Hepatocyte (in vitro differentiated cells): ENCODE measurements around the gene TBC1D20. TPM values are rescaled to one million over a fixed set of nuclear protein-coding genes. Genes with fewer than 3 reads are reported as not detected.

ENCODE experiments used
- DNase-seq: peaks from one replicate; pipeline ENCODE4 v3.0.0-alpha.2; 2016; ENCODE audit warnings: low spot score
- H2AFZ ChIP-seq: fragments of 200-600 bp; sonication (generic); 2 replicates; pipeline ENCODE4 v1.6.0; 2016; ENCODE audit warnings: antibody characterized with exemption, mild to moderate bottlenecking
- H3K27ac ChIP-seq: fragments of 200-600 bp; sonication (generic); 2 replicates; pipeline ENCODE4 v1.5.1; 2016; ENCODE audit warnings: mild to moderate bottlenecking
- H3K27me3 ChIP-seq: fragments of 200-600 bp; sonication (generic); 2 replicates; pipeline ENCODE4 v1.6.1; 2016
- H3K36me3 ChIP-seq: fragments of 200-600 bp; sonication (generic); replicated peaks from 2 replicates; pipeline ENCODE4 v1.5.1; 2016; ENCODE audit warnings: low read depth; ENCODE audit not compliant: insufficient read depth
- H3K4me1 ChIP-seq: fragments of 200-600 bp; sonication (generic); 2 replicates; pipeline ENCODE4 v1.5.1; 2016; ENCODE audit warnings: mild to moderate bottlenecking, moderate library complexity; ENCODE audit not compliant: insufficient read depth
- H3K4me2 ChIP-seq: fragments of 200-600 bp; sonication (generic); 2 replicates; pipeline ENCODE4 v1.6.0; 2016
- H3K4me3 ChIP-seq: fragments of 200-600 bp; sonication (generic); 2 replicates; pipeline ENCODE4 v1.5.1; 2016; ENCODE audit warnings: mild to moderate bottlenecking
- H3K79me2 ChIP-seq: fragments of 200-600 bp; sonication (generic); 2 replicates; pipeline ENCODE4 v1.6.0; 2017; ENCODE audit warnings: mild to moderate bottlenecking
- H3K9me2 ChIP-seq: fragments of 200-600 bp; sonication (generic); replicated peaks from 2 replicates; pipeline ENCODE4 v1.6.0; 2017; ENCODE audit warnings: mild to moderate bottlenecking; ENCODE audit not compliant: insufficient read depth
- H3K9me3 ChIP-seq: fragments of 200-600 bp; sonication (generic); 2 replicates; pipeline ENCODE4 v1.5.1; 2016; ENCODE audit warnings: low read depth, mild to moderate bottlenecking
- H4K20me1 ChIP-seq: fragments of 200-600 bp; sonication (generic); 2 replicates; pipeline ENCODE4 v1.6.0; 2016; ENCODE audit warnings: mild to moderate bottlenecking; ENCODE audit not compliant: insufficient read depth, poor library complexity, severe bottlenecking
- CTCF ChIP-seq: fragments of 200-600 bp; sonication (generic); IDR thresholded peaks from 2 replicates; pipeline ENCODE4 v1.5.1; 2016; ENCODE audit warnings: antibody characterized with exemption, mild to moderate bottlenecking; ENCODE audit not compliant: poor library complexity
- EZH2 ChIP-seq: fragments of 200-600 bp; sonication (generic); IDR thresholded peaks from 2 replicates; pipeline ENCODE4 v1.6.1; 2016; ENCODE audit warnings: antibody characterized with exemption, mild to moderate bottlenecking, borderline replicate concordance
- EZH2phosphoT487 ChIP-seq: fragments of 200-600 bp; sonication (generic); IDR thresholded peaks from one replicate; pipeline ENCODE4 v1.6.1; 2018; ENCODE audit warnings: antibody characterized with exemption, mild to moderate bottlenecking, low read depth, moderate library complexity; ENCODE audit not compliant: unreplicated experiment, severe bottlenecking
- WGBS: methylation state at CpG from one replicate; pipeline ENCODE4 v1.1.6; 2016; ENCODE audit warnings: low lambda C conversion rate; ENCODE audit errors: missing lambda C conversion rate; 5-methylcytosine and 5-hydroxymethylcytosine counted together
- polyA plus RNA-seq: library from polyadenylated mRNA; unstranded; fragments of >200 nt; fragmentation: Nextera tagmentation; extraction: Ambion mirVana; gene quantifications from 2 replicates; pipeline ENCODE4 v1.2.1, GENCODE V29; 2016
- total RNA-seq: library from RNA; depleted of rRNA; stranded (reverse); fragments of >200 nt; gene quantifications from 2 replicates; pipeline ENCODE4 v1.2.3, GENCODE V29; 2014

Gene TBC1D20
- total and polyA plus RNA-seq, 2 experiments from 2014 or later: 32.8 to 35.8 TPM

DNA sequence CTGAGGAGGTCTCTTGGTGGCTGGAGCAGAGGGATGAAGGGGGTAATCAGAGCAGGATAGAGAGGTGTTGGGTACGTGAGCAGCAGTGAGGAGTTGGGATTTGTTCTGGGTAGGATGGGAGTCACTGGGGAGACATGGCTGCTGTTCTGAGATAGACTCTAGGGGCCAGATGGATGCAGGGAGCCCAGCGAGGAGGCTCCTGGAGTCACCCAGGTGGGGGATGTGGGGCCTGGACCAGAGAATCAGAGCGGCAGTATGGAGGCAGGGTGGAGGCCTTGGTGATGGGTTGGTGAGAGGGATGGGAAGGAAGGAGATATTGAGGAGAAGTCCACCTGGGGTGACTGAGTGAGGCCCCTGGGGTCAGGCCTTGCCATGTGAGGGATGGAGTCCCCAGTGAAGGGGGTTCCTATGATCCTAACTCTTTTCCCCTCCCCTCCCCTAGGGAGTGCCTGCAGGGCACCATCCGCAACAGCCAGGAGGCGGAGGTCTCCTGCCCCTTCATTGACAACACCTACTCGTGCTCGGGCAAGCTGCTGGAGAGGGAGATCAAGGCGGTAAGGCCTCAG, 40.6 kb downstream of the TBC1D20 start:
- Histone ChIP-seq H3K79me2 (no peaks in the 10 kb centered on the region), H3K27ac (no peak overlapping the region), H3K4me2 (no peak overlapping the region), H3K4me1 (no peaks in the 10 kb centered on the region), H3K9me3 (no peaks in the 10 kb centered on the region), H3K9me2 (no peaks in the 10 kb centered on the region), H4K20me1 (no peaks in the 10 kb centered on the region), H3K27me3 (no peaks in the 10 kb centered on the region), H3K36me3 (no peaks in the 10 kb centered on the region), H2AFZ (no peak overlapping the region), H3K4me3 (no peak overlapping the region)
- TF ChIP-seq EZH2phosphoT487: no peak
- no peak for TF ChIP-seq CTCF
- no peak for TF ChIP-seq EZH2
- no peak for DNase-seq
- WGBS: 100% methylated on average over 8 of the region's 8 CpGs

- no peak for DNase-seq
- 94% methylated on average over 40 of the region's 49 CpGs for WGBS
- H3K36me3 ChIP-seq: no peaks in the 10 kb centered on the region
Observed at GRCh38 chr20:420721-421574, 41.4 kb downstream of the TBC1D20 start.

GRCh38 chr20:420166-420620, 42.1 kb downstream of the TBC1D20 start:
- no peaks in the 10 kb centered on the region for H3K9me3 ChIP-seq
- no peaks in the 10 kb centered on the region for H3K27me3 ChIP-seq
- no peak overlapping the region for H3K27ac ChIP-seq
- H3K4me3 ChIP-seq: no peak overlapping the region
- H3K4me2 ChIP-seq: no peak overlapping the region
- 96% methylated on average over 10 of the region's 20 CpGs for WGBS
- no peak for DNase-seq
- no peaks in the 10 kb centered on the region for H3K36me3 ChIP-seq
- peaks cover 6% of the 10 kb centered on the region for H3K79me2 ChIP-seq
- no peaks in the 10 kb centered on the region for H3K9me2 ChIP-seq
- H4K20me1 ChIP-seq: no peaks in the 10 kb centered on the region
- TF ChIP-seq EZH2phosphoT487 (no peak), CTCF (no peak), EZH2 (no peak)
- no peaks in the 10 kb centered on the region for H3K4me1 ChIP-seq
- H2AFZ ChIP-seq: no peak overlapping the region

More at GRCh38 chr20:420721-421574, 41.4 kb downstream of the TBC1D20 start:
- no peak overlapping the region for H2AFZ ChIP-seq
- H3K4me3 ChIP-seq: no peak overlapping the region
- H3K79me2 ChIP-seq: no peaks in the 10 kb centered on the region
- no peaks in the 10 kb centered on the region for H3K9me3 ChIP-seq
- no peaks in the 10 kb centered on the region for H3K4me1 ChIP-seq
- TF ChIP-seq EZH2phosphoT487 (no peak), EZH2 (no peak)
- H3K27me3 ChIP-seq: no peaks in the 10 kb centered on the region
- H3K27ac ChIP-seq: no peak overlapping the region
- no peaks in the 10 kb centered on the region for H3K9me2 ChIP-seq
- no peak overlapping the region for H3K4me2 ChIP-seq
- no peaks in the 10 kb centered on the region for H4K20me1 ChIP-seq

GRCh38 chr20:419556-420165, 42.7 kb downstream of the TBC1D20 start:
- H3K36me3 ChIP-seq: no peaks in the 10 kb centered on the region
- TF ChIP-seq CTCF (no peak), EZH2 (no peak), EZH2phosphoT487 (no peak)
- H3K4me2 ChIP-seq: no peak overlapping the region

More at GRCh38 chr20:419556-420165, 42.7 kb downstream of the TBC1D20 start:
- no peak overlapping the region for H3K27ac ChIP-seq
- H3K27me3 ChIP-seq: no peaks in the 10 kb centered on the region
- DNase-seq: no peak
- no peaks in the 10 kb centered on the region for H3K4me1 ChIP-seq
- H2AFZ ChIP-seq: no peak overlapping the region
- H3K4me3 ChIP-seq: no peak overlapping the region
- no peaks in the 10 kb centered on the region for H3K9me2 ChIP-seq
- 97% methylated on average over 29 of the region's 32 CpGs for WGBS
- no peaks in the 10 kb centered on the region for H3K9me3 ChIP-seq
- H3K79me2 ChIP-seq: peaks cover 10% of the 10 kb centered on the region
- no peaks in the 10 kb centered on the region for H4K20me1 ChIP-seq
